ENCODE results near the gene MLPH.

Gene MLPH

DNA sequence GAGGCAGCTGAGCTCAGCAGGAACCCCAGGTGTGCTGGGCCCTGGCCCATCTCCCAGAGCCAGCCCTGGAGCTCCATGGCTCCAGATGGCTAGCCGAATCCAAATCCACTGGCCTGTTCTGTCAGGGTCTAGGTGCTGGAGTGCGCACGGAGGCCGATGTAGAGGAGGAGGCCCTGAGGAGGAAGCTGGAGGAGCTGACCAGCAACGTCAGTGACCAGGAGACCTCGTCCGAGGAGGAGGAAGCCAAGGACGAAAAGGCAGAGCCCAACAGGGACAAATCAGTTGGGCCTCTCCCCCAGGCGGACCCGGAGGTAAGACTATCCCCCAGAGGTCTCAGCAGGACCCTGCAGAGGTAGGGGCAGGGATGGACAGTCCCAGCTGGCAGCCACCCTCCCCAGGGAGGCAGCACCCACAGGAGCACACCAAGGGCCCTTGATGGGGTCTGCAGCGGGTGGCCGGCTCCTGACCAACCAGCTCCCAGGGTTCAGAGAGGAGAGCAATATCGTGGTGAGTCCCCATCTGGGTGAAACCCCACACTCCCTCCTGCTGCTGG is 53.2 kb downstream of the MLPH start:
- DNase-seq (ENCODE audit: extremely low read depth, low read depth) = no peak
- TF ChIP-seq, protein P1, sequence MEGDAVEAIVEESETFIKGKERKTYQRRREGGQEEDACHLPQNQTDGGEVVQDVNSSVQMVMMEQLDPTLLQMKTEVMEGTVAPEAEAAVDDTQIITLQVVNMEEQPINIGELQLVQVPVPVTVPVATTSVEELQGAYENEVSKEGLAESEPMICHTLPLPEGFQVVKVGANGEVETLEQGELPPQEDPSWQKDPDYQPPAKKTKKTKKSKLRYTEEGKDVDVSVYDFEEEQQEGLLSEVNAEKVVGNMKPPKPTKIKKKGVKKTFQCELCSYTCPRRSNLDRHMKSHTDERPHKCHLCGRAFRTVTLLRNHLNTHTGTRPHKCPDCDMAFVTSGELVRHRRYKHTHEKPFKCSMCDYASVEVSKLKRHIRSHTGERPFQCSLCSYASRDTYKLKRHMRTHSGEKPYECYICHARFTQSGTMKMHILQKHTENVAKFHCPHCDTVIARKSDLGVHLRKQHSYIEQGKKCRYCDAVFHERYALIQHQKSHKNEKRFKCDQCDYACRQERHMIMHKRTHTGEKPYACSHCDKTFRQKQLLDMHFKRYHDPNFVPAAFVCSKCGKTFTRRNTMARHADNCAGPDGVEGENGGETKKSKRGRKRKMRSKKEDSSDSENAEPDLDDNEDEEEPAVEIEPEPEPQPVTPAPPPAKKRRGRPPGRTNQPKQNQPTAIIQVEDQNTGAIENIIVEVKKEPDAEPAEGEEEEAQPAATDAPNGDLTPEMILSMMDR (IDR thresholded peaks at IDR 0.05; ENCODE audit: low read depth, low read length) = no peak

GRCh38 chr2:237540823-237541222 is 53.8 kb downstream of the MLPH start:
- TF ChIP-seq, protein P1 (IDR thresholded peaks at IDR 0.05; ENCODE audit: low read depth, low read length) = no peak
- peak; percentile 52 for DNase-seq (ENCODE audit: extremely low read depth, low read depth)

GRCh38 chr2:237541243-237541642 is 54.2 kb downstream of the MLPH start:
- TF ChIP-seq, protein P1 (IDR thresholded peaks at IDR 0.05; ENCODE audit: low read depth, low read length) = no peak
- DNase-seq (ENCODE audit: extremely low read depth, low read depth) = no peak

DNA sequence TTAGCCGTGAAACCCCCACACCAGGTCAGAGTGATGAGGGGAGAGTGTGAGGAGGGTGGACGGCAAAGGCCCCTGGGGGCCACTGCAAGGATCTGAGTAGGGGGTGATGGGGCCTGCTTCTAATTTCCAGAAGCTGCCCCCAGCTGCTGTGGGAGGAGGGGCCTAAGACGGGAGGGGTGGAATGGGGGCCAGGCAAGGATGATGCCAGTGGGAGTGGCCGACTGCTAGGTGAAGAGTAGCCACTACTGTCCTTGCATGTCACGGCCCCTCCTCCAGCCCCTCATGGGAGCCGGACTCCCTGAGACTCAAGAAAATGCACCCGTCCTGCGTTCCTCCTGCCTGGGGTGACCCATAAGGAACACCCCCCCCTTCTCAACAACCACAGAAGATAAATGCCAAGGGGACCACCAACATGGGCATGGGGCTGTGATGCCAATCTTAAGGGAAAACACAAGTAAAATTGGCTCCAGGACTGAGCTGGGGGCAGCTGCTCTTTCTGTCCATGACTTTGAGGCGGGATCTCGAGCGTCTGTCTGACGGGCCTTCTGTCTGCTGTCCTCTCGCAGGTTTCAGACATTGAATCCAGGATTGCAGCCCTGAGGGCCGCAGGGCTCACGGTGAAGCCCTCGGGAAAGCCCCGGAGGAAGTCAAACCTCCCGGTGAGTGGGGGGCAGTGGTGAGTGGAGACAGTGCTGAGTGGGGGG is 55.1 kb downstream of the MLPH start:
- TF ChIP-seq, protein P1 (IDR thresholded peaks at IDR 0.05; ENCODE audit: low read depth, low read length) = no peak
- DNase-seq (ENCODE audit: extremely low read depth, low read depth) = no peak

DNA sequence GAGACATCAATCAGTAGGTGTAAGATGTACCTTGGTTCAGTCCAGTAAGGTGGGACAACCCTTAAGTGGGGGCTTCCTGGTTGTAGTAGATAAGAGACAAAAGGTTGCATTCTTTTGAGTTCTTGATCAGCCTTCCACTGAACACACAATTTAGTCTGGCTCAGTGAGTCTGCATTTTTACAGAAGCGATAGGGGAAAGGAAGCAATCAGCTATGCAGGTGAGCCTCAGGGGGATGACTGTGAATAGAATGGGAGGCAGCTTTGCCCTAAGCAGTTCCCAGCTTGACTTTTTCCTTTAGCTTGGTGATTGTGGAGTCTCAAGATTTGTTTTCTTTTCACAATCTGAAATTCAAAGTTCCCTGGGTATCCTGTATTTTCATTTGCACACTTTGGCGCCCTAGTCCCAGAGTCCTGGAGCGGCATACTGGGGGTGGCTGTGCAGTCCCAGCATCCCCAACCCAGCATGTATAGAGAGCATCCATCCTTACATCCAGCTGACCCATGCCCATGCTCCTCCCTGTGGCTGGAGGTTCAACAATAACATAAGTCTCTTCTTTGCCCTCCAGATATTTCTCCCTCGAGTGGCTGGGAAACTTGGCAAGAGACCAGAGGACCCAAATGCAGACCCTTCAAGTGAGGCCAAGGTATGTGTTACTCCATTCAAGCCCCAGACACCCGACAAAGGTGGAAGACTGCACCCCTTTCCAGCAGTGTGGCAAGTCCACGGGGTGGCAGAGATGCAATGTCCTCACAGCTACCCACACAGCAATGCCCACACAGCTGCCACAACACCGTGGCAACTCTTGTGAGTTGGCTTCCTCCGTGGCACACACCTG is 59.2 kb downstream of the MLPH start:
- TF ChIP-seq, protein P1 (IDR thresholded peaks at IDR 0.05; ENCODE audit: low read depth, low read length) = no peak
- no peak for DNase-seq (ENCODE audit: extremely low read depth, low read depth)

DNA sequence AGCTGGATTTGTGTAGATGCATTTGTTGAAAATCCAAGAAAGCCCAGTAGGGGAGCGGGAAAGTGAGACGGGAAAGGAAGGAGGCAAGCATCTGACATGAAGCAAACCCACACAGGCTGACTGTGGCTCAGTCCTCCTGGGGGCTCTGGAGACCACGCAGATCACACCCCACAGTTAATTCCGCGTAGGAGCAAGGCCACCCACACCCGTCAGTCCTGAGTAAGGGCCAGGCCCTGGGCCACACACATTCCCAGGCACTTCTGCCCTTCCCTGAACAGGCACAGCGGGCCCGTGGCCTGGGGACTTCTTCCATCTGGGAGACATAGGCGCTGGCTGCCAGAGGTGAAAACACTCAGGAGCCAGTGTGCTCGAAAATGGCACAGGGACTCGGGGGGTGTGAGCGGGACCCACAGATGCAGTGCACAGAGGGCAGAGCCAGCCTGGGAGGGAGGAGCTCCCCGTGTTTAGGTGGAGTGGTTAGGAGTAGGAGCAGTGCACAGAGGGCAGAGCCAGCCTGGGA is 59.9 kb downstream of the MLPH start:
- no peak for DNase-seq (ENCODE audit: extremely low read depth, low read depth)
- TF ChIP-seq, protein P1 (IDR thresholded peaks at IDR 0.05; ENCODE audit: low read depth, low read length) = no peak

All from AG09319 (cell line).